B cell (primary cell): Measurements from ENCODE around the gene LRATD1. TPM values are rescaled to one million over a fixed set of nuclear protein-coding genes. Genes with fewer than 3 reads are reported as not detected.

Experiments used
- ATAC-seq: fragments of 200-7000 bp; cut with Tn5 transposase; one replicate; pipeline ENCODE4 v1.10.0; 2021; ENCODE audit warnings: low read depth, mild to moderate bottlenecking, moderate number of reproducible peaks, moderate library complexity
- CTCF ChIA-PET: fragments of 350-600 bp; sonication (Branson Sonifier 250); formaldehyde crosslinking; loops from one replicate; lab custom pipeline; 2021; ENCODE audit warnings: antibody characterized with exemption, inconsistent platforms; lab: Charles Lee
- POLR2A ChIA-PET: fragments of 350-600 bp; sonication (Branson Sonifier 250); formaldehyde crosslinking; loops from one replicate; lab custom pipeline; 2021; ENCODE audit warnings: antibody characterized with exemption; lab: Charles Lee
- DNase-seq: peaks from one replicate; pipeline ENCODE4 v3.0.0; 2013
- H2AFZ ChIP-seq: 2 replicates; pipeline ENCODE4 v1.6.1; 2012; ENCODE audit warnings: mild to moderate bottlenecking, low read depth, low read length; ENCODE audit not compliant: insufficient read depth, poor library complexity, severe bottlenecking
- H3K27ac ChIP-seq, 2 donors: 1 replicate in 1 of 2; 2 replicates in 1 of 2; pipeline ENCODE4 v1.5.1; 2012 to 2013; ENCODE audit warnings: low read length in 2 of 2, mild to moderate bottlenecking in 2 of 2, moderate library complexity in 1 of 2
- H3K27me3 ChIP-seq, 4 experiments: fragments of 200-600 bp in 1 of 4; sonication (generic) in 1 of 4; replicated peaks in 1 of 4; 1 replicate in 2 of 4; 2 replicates in 2 of 4; pipeline versions ENCODE4 v1.6.1 to v1.7.0; 2013 to 2016; ENCODE audit warnings: low read length in 3 of 4, mild to moderate bottlenecking in 2 of 4, mixed read lengths in 1 of 4, moderate library complexity in 1 of 4; ENCODE audit not compliant: insufficient read depth in 4 of 4, control insufficient read depth in 3 of 4; ENCODE audit errors: control extremely low read depth in 1 of 4
- H3K36me3 ChIP-seq, 2 experiments: replicated peaks in 1 of 2; 1 replicate in 1 of 2; 2 replicates in 1 of 2; pipeline versions ENCODE4 v1.6.1 to v1.7.1; 2013; ENCODE audit warnings: low read length in 1 of 2; ENCODE audit not compliant: insufficient read depth in 2 of 2, control insufficient read depth in 1 of 2; ENCODE audit errors: control extremely low read depth in 1 of 2, extremely low read depth in 1 of 2
- H3K4me1 ChIP-seq, 2 donors: fragments of 200-600 bp in 1 of 2; sonication (generic) in 1 of 2; 1 replicate in 1 of 2; 2 replicates in 1 of 2; pipeline versions ENCODE4 v1.5.1 to v1.6.1; 2013 to 2017; ENCODE audit warnings: low read length in 2 of 2; ENCODE audit not compliant: control insufficient read depth in 2 of 2, insufficient read depth in 2 of 2
- H3K4me2 ChIP-seq: replicated peaks from 2 replicates; pipeline ENCODE3; 2012; ENCODE audit warnings: mild to moderate bottlenecking, low read depth, low read length; ENCODE audit not compliant: poor library complexity, severe bottlenecking
- H3K4me3 ChIP-seq, 5 experiments: fragments of 200-600 bp in 1 of 5; sonication (generic) in 1 of 5; 1 replicate in 3 of 5; 2 replicates in 2 of 5; pipeline versions ENCODE4 v1.5.1 to v1.7.0; 2011 to 2016; ENCODE audit warnings: low read length in 4 of 5, mild to moderate bottlenecking in 4 of 5, low read depth in 2 of 5, control low read depth in 1 of 5, moderate library complexity in 1 of 5; ENCODE audit not compliant: insufficient read depth in 1 of 5; ENCODE audit errors: control extremely low read depth in 1 of 5, extremely low read depth in 1 of 5
- H3K79me2 ChIP-seq: fragments of 200-600 bp; sonication (generic); one replicate; pipeline ENCODE4 v1.6.0; 2016; ENCODE audit warnings: low read length; ENCODE audit not compliant: control insufficient read depth, insufficient read depth
- H3K9ac ChIP-seq: fragments of 200-600 bp; sonication (generic); 2 replicates; pipeline ENCODE4 v1.6.1; 2017; ENCODE audit warnings: mild to moderate bottlenecking, low read length, moderate library complexity
- H3K9me3 ChIP-seq, 3 donors: one replicate each; pipeline versions ENCODE4 v1.6.1 to v1.7.1; 2013; ENCODE audit warnings: low read length in 2 of 3; ENCODE audit not compliant: control insufficient read depth in 2 of 3, insufficient read depth in 1 of 3; ENCODE audit errors: control extremely low read depth in 1 of 3
- H4K20me1 ChIP-seq: 2 replicates; pipeline ENCODE4 v1.6.0; 2012; ENCODE audit warnings: mild to moderate bottlenecking, low read length; ENCODE audit not compliant: insufficient read depth, control insufficient read depth, poor library complexity, severe bottlenecking
- H3K27ac Mint-ChIP-seq: one replicate; pipeline ENCODE4 v1.8.0; 2021; ENCODE audit warnings: mixed read lengths
- H3K27me3 Mint-ChIP-seq: one replicate; pipeline ENCODE4 v1.8.0; 2021; ENCODE audit warnings: mixed read lengths
- H3K4me1 Mint-ChIP-seq: one replicate; pipeline ENCODE4 v1.8.0; 2021; ENCODE audit warnings: mixed read lengths
- H3K4me3 Mint-ChIP-seq: one replicate; pipeline ENCODE4 v1.8.0; 2021; ENCODE audit warnings: mixed read lengths
- H3K9me3 Mint-ChIP-seq: one replicate; pipeline ENCODE4 v1.8.0; 2022; ENCODE audit warnings: mixed read lengths; ENCODE audit not compliant: insufficient read depth
- CTCF ChIP-seq: fragments of 200-600 bp; IDR thresholded peaks from one replicate; pipeline ENCODE4 v1.8.0; 2022; ENCODE audit warnings: antibody characterized with exemption, mild to moderate bottlenecking
- EZH2 ChIP-seq: IDR thresholded peaks from 2 replicates; pipeline ENCODE4 v1.6.1; 2012; ENCODE audit warnings: borderline replicate concordance, low read depth, mild to moderate bottlenecking, moderate library complexity, low read length; ENCODE audit not compliant: insufficient read depth, poor library complexity, severe bottlenecking
- WGBS: methylation state at CpG from one replicate; pipeline ENCODE4 v1.1.5; 2013; ENCODE audit warnings: missing lambda C conversion rate; ENCODE audit not compliant: insufficient coverage; 5-methylcytosine and 5-hydroxymethylcytosine counted together
- intact Hi-C: fragments of 100-400 bp; cut with micrococcal nuclease; formaldehyde crosslinking; loops from one replicate; pipeline ENCODE4 v1.10.0; 2022
- polyA plus RNA-seq: library from polyadenylated mRNA; depleted of rRNA; stranded (reverse); fragments of >200 nt; gene quantifications from 2 replicates; pipeline ENCODE4 v1.2.3, GENCODE V29; 2012
- total RNA-seq, 2 donors: library from RNA; stranded (reverse); fragments of 120-200 nt in 1 of 2; gene quantifications; 1 replicate in 1 of 2; 2 replicates in 1 of 2; pipeline versions ENCODE4 v1.2.3 to v1.2.4, GENCODE V29; 2013 to 2022

The LRATD1 gene
- total and polyA plus RNA-seq, 2 donors (not counting 1 experiment from before 2014, with no cell fraction given): not detected

DNA sequence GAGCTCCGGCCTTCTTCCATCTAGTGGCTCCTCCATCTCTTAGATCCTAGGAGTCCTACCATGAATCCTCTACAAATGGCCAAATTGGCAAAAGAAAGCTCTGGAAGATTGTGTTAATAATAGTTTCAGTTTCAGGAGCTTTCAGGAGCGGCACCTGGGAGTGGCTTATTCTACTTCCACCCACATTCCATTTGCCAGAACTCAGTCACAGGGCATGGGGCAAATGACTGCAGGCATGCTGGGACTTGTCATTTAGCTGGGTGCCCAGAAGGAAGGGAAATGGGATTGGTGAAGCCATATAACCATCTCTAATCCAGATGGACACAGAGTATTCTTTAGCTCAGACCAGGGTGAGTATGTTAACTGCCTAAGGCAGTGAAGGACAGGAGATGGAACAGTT lies 3.6 kb upstream of the LRATD1 start:
- Histone ChIP-seq H3K4me1 (no peaks in the 10 kb centered on the region), H3K79me2 (no peaks in the 10 kb centered on the region), H3K36me3 (no peaks in the 10 kb centered on the region), H3K9ac (no peak overlapping the region), H2AFZ (no peak overlapping the region), H3K4me2 (no peak overlapping the region), H3K9me3 (peaks cover 0 to 7% (median 0%) of the 10 kb centered on the region in 3 donors), H3K4me3 (no peak overlapping the region), H4K20me1 (no peaks in the 10 kb centered on the region), H3K27me3 (peaks cover 0 to 24% (median 7%) of the 10 kb centered on the region in 4 experiments), H3K27ac (no peak overlapping the region)
- DNase-seq: no peak
- Mint-ChIP-seq H3K27ac (no peak overlapping the region), H3K4me3 (no peak overlapping the region), H3K9me3 (no peaks in the 10 kb centered on the region), H3K4me1 (peaks cover 3% of the 10 kb centered on the region), H3K27me3 (peaks cover 36% of the 10 kb centered on the region)
- TF ChIP-seq EZH2 (no peak), CTCF (no peak)
- whole genome bisulfite sequencing: no CpG with 5 or more reads among the region's 2 CpGs
- intact Hi-C loops: no loop called here
- ChIA-PET CTCF (no interaction called here), POLR2A (no interaction called here)
- ATAC-seq: no peak

DNA sequence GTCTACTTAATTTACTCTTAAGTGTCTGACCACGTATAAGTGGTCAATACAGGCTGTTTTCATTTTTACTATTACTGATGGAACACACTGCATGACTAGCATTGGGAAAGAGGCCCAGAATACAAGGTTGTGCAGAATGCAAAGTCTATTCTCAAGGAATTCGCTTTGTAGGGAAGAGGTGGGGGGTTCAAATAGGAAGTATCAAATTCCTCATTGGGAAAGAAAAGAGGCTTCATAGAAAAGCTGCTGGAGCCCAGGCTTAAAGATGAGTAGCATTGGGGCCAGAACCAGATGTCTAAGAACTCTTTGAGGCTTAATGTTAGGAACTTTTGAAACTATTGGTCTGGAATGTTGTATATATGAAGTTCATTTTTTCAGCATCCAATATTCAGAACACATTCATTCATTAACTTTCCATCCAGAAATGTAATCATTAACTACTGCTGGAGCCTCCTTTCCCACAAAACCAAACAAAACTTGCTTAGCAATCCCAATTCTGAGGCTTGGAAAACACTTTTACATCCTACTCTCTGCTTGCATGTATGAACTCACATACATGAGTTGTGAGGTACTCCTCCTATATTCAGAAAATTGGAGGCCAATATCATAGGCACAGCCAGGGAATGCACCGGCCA lies 994 bp upstream of the LRATD1 start:
- peaks cover 0 to 17% (median 0%) of the 10 kb centered on the region in 3 donors for H3K9me3 ChIP-seq
- TF ChIP-seq EZH2 (no peak), CTCF (no peak)
- no peak overlapping the region for H3K4me2 ChIP-seq
- H3K4me1 Mint-ChIP-seq: peaks cover 3% of the 10 kb centered on the region
- intact Hi-C loops: no loop called here
- DNase-seq (no peak), ATAC-seq (no peak)
- H4K20me1 ChIP-seq: no peaks in the 10 kb centered on the region
- peaks cover 48% of the 10 kb centered on the region for H3K27me3 Mint-ChIP-seq
- H3K27ac ChIP-seq: no peak overlapping the region
- no peak overlapping the region for H3K4me3 Mint-ChIP-seq
- no peak overlapping the region for H3K9ac ChIP-seq
- ChIA-PET POLR2A (no interaction called here), CTCF (interaction anchor here (0.6 kb wide), 1 partner anchor 51 kb away, joined by 3 read pairs; no protein-coding TSS in a partner anchor)
- H3K4me1 ChIP-seq: no peaks in the 10 kb centered on the region
- no peak overlapping the region for H3K4me3 ChIP-seq
- no peaks in the 10 kb centered on the region for H3K79me2 ChIP-seq
- no peaks in the 10 kb centered on the region for H3K36me3 ChIP-seq
- peaks cover 0 to 43% (median 19%) of the 10 kb centered on the region in 4 experiments for H3K27me3 ChIP-seq
- no peak overlapping the region for H2AFZ ChIP-seq
- H3K27ac Mint-ChIP-seq: no peak overlapping the region
- H3K9me3 Mint-ChIP-seq: no peaks in the 10 kb centered on the region
- 61% methylated on average over 2 of the region's 3 CpGs for WGBS
